NCI-H2227 (cell line): ENCODE data around the gene CBLC.
A peak's percentile ranks its signal among the peaks of the same experiment; 100 is the strongest.
"Not testable (repeated sequence)": the region's sequence is repeated elsewhere in the genome, so short reads cannot be mapped to it uniquely, and the experiment has no call there.

Source experiments
- DNase-seq: peaks from one replicate; lab custom pipeline; 2025; ENCODE audit not compliant: unreplicated experiment; lab: John Stamatoyannopoulos, UW

CBLC gene

DNA sequence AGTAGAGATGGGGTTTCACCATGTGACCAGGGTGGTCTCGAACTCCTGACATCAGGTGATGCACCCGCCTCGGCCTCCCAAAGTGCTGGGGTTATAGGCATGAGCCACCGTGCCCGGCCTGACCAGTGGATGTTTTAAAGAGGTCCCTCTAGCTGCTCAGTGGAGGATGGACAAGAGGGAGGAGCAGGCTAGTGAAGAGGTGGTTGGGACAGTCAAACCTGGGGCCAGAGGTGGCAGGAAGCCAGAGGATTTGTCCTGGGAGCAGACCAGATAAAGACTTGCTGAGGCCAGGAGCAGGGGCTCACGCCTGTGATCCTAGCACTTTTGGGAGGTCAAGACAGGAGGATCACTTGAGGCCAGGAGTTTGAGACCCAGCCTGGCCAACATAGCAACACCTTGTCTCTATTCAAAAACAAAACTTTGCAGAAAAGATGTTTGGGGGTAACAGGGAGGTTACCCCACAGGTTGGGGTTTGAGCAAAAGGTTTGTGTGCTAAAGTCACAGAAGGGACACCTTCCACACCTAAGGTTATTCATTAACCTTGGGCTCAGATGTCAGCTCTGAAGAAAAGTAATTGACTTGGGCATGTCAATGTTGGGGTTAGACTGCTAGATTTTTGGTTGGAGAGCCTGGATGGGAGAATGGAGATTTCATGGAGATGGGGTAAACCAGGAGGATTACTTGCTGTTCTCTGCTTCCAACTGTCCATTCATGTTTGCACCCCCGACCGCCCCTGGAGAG lies 40.2 kb downstream of the CBLC start:
- DNase-seq: no peak

DNA sequence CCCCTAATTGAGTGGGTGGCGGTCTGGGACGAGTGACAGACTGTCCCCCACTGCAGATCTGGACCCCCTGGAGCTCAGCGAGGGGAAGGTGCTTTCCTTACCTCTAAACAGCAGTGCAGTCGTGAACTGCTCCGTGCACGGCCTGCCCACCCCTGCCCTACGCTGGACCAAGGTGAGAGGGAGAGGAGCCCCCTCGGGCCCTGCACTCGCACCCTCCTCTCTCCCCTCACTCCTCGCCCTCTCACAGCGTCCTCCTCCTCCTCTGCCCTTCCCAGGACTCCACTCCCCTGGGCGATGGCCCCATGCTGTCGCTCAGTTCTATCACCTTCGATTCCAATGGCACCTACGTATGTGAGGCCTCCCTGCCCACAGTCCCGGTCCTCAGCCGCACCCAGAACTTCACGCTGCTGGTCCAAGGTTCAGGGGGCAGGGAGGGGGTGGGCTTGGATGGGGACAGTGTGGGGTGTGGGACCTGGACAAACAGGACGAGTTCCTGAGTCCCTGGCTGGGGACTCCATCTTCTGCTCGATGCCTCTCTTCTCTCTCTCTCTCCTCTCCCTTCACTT lies 40.9 kb downstream of the CBLC start:
- no peak for DNase-seq

DNA sequence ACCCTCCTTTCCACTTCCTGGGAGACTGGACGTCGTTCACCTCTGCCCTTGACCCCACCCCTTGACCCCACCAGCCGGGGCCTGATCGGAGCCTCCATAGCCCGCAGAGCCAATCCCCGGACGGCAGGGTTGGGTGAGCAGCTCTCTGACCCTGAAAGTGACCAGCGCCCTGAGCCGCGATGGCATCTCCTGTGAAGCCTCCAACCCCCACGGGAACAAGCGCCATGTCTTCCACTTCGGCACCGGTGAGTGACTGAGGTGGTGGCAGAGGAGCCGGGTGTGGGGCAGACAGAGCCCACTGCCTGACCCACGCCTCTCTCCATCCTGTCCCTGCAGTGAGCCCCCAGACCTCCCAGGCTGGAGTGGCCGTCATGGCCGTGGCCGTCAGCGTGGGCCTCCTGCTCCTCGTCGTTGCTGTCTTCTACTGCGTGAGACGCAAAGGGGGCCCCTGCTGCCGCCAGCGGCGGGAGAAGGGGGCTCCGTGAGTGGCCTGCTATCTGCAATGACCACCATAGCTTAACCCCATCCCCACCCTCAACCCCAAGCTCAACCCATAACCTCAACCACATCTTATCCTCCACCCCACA lies 41.6 kb downstream of the CBLC start:
- no peak for DNase-seq

DNA sequence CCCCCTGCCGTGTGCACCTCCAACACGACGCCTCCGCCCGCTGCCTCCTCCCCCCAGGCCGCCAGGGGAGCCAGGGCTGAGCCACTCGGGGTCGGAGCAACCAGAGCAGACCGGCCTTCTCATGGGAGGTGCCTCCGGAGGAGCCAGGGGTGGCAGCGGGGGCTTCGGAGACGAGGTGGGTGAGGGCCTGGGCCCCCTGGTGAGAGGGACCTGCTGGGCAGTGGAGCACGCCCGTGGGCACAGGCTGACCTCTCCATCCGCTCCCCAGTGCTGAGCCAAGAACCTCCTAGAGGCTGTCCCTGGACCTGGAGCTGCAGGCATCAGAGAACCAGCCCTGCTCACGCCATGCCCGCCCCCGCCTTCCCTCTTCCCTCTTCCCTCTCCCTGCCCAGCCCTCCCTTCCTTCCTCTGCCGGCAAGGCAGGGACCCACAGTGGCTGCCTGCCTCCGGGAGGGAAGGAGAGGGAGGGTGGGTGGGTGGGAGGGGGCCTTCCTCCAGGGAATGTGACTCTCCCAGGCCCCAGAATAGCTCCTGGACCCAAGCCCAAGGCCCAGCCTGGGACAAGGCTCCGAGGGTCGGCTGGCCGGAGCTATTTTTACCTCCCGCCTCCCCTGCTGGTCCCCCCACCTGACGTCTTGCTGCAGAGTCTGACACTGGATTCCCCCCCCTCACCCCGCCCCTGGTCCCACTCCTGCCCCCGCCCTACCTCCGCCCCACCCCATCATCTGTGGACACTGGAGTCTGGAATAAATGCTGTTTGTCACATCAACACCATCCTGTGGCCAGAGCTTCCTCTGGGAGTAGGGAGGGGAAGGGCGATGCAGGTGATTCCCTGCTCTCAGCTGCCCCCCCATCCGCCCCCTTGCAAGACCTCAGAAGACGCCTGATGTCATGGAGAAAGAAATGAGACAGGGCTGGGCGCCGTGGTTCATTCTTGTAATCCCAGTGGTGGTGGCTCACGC lies 43.2 kb downstream of the CBLC start:
- no peak for DNase-seq

DNA sequence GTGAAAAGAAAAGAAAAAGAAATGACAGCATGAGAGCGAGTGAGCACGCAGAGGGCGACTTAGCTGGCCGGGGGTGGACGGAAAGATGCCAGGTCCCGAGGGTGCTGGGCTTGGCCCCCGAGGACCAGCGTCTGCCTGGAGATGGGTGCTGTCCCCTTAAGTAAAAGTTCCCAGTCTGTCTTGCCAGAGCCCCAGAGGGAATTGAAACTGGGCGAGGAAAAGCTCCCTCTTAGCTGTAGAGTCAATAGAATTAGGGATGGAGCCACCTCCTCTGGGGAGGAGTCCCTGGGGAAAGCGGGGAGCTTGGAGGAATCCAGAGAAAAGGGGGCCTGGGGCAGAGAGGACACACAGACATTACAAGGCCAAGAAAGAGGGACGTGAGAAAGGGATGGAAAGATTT lies 44.5 kb downstream of the CBLC start:
- no peak for DNase-seq

DNA sequence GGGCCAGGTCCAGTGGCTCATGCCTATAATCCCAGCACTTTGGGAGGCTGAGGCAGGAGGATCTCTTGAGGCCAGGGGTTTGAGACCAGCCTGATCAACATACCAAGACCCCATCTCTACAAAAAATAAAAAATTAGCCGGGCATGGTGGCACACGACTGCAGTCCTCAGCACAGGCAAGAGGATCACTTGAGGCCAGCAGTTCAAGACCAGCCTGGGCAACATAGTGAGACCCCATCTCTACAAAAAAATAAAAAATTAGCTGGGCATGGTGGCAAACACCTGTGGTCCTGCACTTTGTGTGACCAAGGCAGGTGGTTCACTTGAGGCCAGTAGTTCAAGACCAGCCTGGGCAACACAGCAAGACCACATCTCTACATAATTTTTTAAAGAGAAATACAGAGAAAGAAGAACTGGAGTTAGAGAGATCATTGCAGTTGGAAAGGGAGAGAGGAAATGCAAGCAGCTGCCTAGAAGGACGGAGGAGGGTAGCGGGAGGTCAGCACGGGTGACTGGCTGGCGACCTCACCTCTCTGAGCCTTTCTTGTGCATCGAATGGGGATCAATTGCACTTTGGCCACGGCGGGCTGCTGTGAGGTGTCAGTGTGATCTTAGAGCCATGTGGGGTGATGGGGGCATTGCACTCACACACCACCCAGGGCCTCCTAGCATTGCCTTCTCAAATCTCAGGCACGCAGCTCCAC lies 45.1 kb downstream of the CBLC start:
- DNase-seq: no peak

DNA sequence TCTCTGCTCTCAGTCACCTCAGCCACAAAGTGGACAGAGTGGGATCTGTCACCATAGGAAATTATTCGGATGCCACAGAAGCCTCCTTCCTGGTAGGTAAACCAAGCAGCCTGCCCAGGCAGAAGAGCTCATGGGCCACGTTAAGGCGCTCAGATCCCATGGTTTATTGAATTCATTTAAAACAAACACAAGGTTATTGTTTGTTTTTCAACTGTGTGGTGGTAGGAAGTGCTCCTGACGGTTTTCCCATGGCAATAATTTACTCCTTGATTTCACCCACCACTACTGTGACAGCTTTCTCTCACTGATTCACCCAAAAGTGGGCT lies 45.6 kb downstream of the CBLC start:
- DNase-seq: no peak

DNA sequence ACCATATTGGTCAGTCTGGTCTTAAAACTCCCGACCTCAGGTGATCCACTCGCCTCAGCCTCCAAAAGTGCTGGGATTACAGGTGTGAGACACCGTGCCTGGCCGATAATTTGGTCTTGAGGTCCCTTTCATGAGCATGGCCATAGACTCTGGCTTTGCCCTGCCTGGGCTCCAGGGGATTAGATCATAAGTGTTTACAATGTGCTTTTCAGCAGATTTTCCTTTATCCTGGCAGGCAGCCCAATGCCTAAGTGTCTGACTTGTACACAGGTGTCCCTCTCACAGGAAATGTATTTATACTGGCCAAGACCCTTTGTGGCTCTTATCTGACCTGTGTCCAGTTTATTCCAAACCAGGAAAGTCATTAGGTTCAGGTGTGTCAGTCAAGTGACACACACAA lies 47.1 kb downstream of the CBLC start:
- DNase-seq: no peak

DNA sequence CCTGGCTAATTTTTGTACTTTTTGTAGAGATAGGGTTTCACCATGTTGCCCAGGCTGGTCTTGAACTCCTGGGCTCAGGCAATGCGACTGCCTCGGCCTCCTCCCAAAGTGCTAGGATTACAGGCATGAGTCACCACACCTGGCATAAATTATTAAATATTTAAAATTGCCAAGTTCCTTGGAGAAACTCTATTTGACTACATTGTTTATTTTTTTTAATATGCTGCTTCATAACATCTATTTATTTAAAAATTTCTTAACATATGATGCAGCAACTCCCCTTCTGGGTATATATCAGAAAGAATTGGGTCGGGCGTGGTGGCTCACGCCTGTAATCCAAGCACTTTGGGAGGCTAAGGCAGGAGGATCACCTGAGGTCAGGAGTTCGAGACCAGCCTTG lies 55.2 kb downstream of the CBLC start:
- not testable (repeated sequence) for DNase-seq

DNA sequence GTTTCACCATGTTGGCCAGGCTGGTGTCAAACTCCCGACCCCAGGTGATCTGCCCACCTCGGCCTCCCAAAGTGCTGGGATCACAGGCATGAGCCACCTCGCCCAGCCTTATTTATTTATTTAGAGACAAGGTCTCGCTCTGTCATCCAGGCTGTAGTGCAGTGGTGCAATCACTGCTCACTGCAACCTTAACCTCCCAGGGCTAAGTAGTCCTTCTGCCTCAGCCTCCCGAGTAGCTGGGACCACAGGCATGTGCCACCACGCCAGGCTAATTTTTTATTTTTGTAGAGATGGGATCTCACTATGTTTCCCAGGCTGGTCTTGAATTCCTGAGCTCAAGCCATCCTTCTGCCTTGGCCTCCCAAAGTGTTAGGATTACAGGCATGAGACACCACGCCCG lies 56.7 kb downstream of the CBLC start:
- DNase-seq: not testable (repeated sequence)

DNA sequence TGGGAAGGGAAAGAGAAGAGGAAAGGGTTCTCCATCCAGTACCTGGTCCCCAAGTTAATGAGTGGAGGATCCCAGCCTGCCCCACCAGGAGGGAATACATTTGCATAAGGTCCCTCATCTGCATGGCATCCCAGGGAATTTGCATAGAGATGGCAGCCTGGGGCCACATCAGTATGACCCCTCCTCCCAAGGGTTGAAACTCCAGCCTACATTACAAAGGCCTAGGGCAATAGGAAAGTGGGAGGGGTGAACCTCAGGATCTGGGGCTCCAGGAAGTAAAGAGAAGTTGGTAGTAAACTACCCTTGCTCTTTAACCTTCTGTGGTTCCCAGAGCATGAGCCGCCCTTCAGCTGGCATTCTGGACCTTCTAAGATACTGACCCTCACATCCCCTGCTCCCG lies 61.6 kb downstream of the CBLC start:
- DNase-seq: no peak

DNA sequence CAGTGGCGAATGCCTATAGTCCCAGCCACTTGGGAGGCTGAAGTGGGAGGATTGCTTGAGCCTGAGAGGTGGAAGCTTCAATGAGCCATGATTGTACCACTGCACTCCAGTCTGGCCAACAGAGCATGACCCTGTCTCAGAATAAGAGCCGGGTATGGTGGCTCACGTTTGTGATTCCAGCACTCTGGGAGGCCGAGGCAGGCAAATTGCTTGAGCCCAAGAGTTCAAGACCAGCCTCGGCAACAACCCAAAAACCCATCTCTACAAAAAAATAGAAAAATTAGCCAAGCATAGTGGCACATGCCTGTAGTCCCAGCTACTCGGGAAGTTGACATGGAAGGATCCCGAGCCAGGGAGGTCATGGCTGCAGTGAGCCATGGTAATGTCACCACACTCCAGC lies 63.1 kb downstream of the CBLC start:
- no peak for DNase-seq

DNA sequence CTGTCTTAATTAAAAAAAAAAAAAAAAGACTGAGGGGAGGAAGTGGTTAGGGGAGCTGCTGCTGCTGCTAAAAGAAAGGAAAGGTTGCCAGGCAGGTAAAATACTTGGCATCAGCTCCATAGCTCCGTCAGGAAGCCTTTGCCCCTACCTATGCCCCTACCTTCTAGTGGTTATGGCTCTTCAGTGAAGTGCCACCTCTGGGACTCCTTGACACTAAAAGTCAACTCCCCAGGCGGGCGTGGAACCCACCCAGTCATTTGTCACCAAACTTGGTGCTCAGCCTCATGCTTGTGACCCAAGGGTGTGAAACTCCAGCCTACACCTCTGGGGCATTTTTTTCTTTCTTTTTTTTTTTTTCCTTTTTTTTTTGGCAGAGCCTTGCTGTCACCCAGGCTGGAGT lies 63.5 kb downstream of the CBLC start:
- no peak for DNase-seq

DNA sequence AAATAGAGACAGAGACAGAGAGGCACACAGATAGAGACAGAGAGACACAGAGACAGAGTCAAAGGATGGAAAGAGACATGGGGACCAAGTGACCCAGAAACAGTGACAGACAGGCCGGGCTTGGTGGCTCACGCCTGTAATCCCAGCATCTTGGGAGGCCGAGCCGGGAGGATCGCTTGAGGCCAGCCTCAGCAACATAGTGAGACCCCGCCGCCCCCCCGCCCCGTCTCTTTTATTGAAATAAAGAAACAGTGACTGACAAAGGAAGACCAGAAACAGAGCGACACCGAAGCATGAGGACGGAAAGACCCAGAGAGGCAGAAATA lies 67.6 kb downstream of the CBLC start:
- no peak for DNase-seq

DNA sequence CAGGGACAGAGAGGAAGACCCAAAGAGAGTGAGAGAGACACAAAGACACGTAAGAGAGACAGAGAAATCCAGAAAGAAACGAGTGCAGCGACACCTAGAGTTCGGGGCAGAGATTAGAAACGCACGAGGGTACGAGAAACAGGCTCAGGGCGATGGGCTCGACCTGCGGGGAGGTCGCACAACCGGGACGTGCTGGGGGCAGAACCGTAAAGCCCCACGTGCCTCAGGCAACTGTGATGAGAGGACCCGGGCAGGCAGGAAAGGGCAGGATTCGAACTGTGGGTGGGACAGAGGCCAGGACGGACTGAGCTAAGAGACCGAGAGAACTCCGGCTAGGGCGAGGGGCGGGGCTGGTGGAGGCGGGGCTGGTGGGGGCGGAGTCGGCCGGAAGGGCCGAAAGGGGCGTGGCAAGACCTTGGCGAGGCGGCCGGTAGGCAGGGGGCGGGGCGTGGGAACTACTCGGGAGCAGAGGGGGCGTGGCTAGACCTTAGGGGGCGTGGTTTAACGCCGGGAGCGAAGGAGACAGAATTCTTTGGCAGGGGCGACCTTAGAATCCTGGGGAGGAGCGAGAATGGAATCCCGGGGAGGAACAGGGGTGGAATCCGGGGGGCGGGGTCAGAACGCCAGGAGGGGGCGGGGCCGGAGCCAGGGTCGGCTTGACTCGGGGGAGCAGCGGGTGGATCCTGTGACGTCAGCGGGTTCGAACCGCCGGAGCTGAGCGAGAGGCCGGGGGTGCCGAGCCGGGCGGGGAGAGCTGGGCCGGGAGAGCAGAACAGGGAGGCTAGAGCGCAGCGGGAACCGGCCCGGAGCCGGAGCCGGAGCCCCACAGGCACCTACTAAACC lies 68.1 kb downstream of the CBLC start, which contains the start of gene NECTIN2:
TSS of gene NECTIN2 (plus strand) at position 686 of the 843 bp plus-strand sequence. CDS start 229 bp downstream, outside the sequence.
- peak; percentile 95 for DNase-seq

DNA sequence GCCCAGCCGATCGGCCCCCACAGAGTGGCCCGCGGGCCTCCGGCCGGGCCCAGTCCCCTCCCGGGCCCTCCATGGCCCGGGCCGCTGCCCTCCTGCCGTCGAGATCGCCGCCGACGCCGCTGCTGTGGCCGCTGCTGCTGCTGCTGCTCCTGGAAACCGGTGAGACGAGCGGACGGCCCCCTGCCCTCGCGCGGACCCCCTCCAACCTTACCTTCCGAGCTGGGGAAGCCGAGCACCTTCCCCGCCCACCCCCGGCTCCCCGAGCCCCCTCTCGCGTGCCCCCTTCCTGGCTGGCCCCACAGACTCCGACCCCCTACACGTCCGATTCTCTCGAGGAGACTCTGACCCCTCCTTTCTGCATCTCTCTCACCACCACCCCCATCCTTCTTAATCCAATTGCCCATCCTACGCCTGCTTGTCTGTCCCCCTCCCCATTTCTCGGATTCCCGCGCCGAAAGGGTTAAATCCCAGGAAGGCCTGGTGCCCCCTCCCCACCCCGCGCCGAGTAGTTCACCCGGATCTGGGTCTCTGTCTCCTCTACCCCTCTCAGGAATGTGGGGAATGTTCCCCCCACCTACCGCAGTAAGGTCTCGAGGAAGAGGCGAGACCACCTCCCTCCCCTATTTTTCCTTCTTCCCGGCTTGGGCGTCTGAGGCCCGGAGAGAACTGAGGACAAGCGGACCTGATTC lies 68.9 kb downstream of the CBLC start:
- peak; percentile 19 for DNase-seq

DNA sequence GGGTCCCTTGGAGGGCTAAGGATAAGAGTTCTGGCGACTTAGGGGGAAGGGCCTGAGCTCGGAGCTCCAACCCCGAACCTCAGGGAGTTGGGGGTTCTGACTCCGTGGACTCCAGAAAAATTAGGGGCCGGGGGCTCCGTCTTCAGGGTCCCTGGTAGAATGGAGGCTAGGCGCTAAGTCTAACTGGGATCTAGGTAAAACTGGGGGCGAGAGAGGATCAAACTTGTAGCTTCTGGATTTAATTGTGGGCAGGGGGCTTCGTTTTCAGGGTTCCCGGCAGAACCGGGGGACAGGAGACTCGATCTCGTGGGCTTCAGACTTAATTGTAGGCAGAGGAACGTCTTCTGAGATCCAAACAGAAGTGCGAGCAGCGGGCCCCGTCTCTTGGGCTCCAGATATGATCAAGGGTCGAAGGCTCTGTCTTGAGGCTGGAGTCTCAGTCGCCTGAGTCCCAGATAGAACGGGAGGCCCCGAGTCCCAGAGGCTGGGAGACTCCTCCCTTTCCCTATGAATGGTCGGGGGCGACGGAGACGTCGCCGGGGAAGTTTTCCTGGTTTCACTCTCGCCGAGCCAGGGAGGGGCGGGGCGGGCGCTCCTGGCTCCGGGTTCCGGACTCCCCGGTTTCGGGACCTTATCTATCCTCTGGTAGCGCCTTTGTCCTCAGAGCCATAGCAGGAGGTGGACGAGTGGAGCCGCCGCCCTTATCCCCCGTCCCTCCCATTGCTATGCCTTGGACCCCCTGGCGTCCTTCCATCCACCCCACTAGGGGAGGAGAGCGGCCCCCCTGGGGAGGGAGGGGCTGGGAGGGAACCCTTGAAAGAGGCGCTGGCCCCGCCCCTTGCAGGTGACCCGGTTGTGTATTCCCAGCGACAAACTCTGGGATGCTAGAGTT lies 69.7 kb downstream of the CBLC start:
- peak; percentile 54 for DNase-seq

DNA sequence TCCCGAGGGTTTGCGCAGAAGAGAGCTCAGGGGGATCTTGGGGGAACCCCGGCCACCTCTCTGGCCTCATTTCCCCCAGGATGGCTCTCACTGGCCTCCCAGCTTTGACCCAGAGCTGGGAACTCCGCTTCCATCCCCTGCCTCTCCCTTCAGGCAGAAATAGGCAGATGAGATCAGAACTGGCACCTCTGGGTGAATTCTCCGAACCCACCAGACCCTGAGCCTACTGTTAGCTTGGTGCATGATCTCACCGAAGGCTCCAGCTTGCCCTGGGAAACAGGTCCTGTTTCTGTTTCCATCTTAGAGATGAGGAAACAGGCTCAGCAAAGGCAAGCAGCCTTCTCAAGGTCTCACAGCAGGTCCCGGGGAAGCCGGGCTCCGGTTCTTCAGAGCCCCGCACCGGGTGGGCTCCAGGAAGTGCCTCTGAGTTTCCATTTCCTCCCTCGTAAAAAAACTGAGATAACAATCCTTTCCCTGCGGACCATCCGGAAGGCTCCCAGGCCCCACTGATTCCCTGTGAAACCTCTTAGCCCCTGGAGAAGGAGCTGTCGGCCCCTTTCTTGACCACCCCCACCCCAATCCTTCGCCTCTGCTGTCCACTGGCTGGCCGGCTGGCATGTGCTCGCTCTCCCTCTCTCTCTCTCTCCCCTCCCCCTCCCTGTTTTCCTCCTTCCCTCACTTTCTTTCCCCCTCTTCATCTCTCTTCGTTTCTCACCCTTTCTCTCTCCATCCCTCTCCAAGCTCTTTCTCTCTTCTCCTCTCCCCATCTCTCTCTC lies 70.5 kb downstream of the CBLC start:
- DNase-seq: peak; percentile 34
